ENCODE data around the gene SHH. TPM values are rescaled to one million over a fixed set of nuclear protein-coding genes. Genes with fewer than 3 reads are reported as not detected.
A peak's percentile ranks its signal among the peaks of the same experiment; 100 is the strongest.

SHH gene
- total and polyA plus RNA-seq, 2 of the 13 experiments (the other 11 are each of a cell fraction or from before 2014, with no cell fraction given) = 1.9 to 3.4 TPM

GRCh38 chr7:155808549-155809331 lies 3.5 kb downstream of the SHH start (continued):
- TF ChIP-seq, protein P1, sequence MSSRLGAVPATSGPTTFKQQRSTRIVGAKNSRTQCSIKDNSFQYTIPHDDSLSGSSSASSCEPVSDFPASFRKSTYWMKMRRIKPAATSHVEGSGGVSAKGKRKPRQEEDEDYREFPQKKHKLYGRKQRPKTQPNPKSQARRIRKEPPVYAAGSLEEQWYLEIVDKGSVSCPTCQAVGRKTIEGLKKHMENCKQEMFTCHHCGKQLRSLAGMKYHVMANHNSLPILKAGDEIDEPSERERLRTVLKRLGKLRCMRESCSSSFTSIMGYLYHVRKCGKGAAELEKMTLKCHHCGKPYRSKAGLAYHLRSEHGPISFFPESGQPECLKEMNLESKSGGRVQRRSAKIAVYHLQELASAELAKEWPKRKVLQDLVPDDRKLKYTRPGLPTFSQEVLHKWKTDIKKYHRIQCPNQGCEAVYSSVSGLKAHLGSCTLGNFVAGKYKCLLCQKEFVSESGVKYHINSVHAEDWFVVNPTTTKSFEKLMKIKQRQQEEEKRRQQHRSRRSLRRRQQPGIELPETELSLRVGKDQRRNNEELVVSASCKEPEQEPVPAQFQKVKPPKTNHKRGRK (CRISPR knock-in tag; IDR thresholded peaks at IDR 0.05) = no peak
- no peak for TF ChIP-seq ZBTB42 (CRISPR knock-in tag; IDR thresholded peaks at IDR 0.05)
- no peak for TF ChIP-seq ZNF33A (CRISPR knock-in tag; IDR thresholded peaks at IDR 0.05; ENCODE audit: borderline replicate concordance)
- no peak for TF ChIP-seq MBNL3 (CRISPR knock-in tag; conservative IDR thresholded peaks at IDR 0.05)
- no peak for TF ChIP-seq ZNF510 (CRISPR knock-in tag; IDR thresholded peaks at IDR 0.05; ENCODE audit: low read depth)
- no peak for TF ChIP-seq USF2 (IDR thresholded peaks at IDR 0.05; ENCODE audit: low read depth, low read length)
- TF ChIP-seq USF2 (CRISPR knock-in tag; IDR thresholded peaks at IDR 0.05; ENCODE audit: borderline replicate concordance) = no peak
- TF ChIP-seq SOX5 (CRISPR knock-in tag; IDR thresholded peaks at IDR 0.05; ENCODE audit: borderline replicate concordance) = peak; percentile 38; the same call in 1 of the 2 replicates
- no peak; the same call in 1 of the 2 replicates for TF ChIP-seq YEATS2 (CRISPR knock-in tag; IDR thresholded peaks at IDR 0.05; ENCODE audit: borderline replicate concordance)
- TF ChIP-seq BHLHE40 (IDR thresholded peaks at IDR 0.05; ENCODE audit: low read length) = no peak
- no peak for TF ChIP-seq ZNF746 (CRISPR knock-in tag; IDR thresholded peaks at IDR 0.05)
- TF ChIP-seq CBX2 (IDR thresholded peaks at IDR 0.05; ENCODE audit: low read depth, low read length) = no peak
- no peak; the same call in 1 of the 2 replicates for TF ChIP-seq CBX2 (CRISPR knock-in tag; IDR thresholded peaks at IDR 0.05; ENCODE audit: low read depth)
- TF ChIP-seq ARNT2 (CRISPR knock-in tag; IDR thresholded peaks at IDR 0.05; ENCODE audit: low read depth) = 0 out of 2 replicates have a peak, but pooled peaks have one; percentile 53
- no peak for TF ChIP-seq ZNF879 (CRISPR knock-in tag; IDR thresholded peaks at IDR 0.05)
- TF ChIP-seq NR2F1 (CRISPR knock-in tag; IDR thresholded peaks at IDR 0.05) = no peak
- no peak for TF ChIP-seq ZBTB8A (CRISPR knock-in tag; IDR thresholded peaks at IDR 0.05; ENCODE audit: borderline replicate concordance, low read depth)
- no peak for TF ChIP-seq MAFK (conservative IDR thresholded peaks at IDR 0.05 in 1 of 2, IDR thresholded peaks at IDR 0.05 in 1 of 2; ENCODE audit: low read length in 2 of 2)
- TF ChIP-seq MXD3 (CRISPR knock-in tag; IDR thresholded peaks at IDR 0.05) = no peak; the same call in 1 of the 2 replicates
- TF ChIP-seq FOXA3 (CRISPR knock-in tag; IDR thresholded peaks at IDR 0.05) = peak; percentile 11; the same call in 1 of the 2 replicates
- TF ChIP-seq DNMT3B (CRISPR knock-in tag; conservative IDR thresholded peaks at IDR 0.05) = no peak
- no peak for TF ChIP-seq PCBP2 (optimal IDR thresholded peaks at IDR 0.05; ENCODE audit: low read depth, low read length, poor library complexity, severe bottlenecking)
- TF ChIP-seq ZNF260 (CRISPR knock-in tag; IDR thresholded peaks at IDR 0.05; ENCODE audit: borderline replicate concordance, low read depth) = no peak

Data from HepG2 (cell line).